ENCODE measurements around the gene DAB1. TPM values are rescaled to one million over a fixed set of nuclear protein-coding genes. Genes with fewer than 3 reads are reported as not detected.

DAB1 gene
- total RNA-seq, 1 experiment from 2014 or later = not detected

- DNase-seq (ENCODE audit: low read depth) = no peak
Measured at GRCh38 chr1:57024855-57025254, 399.0 kb downstream of the DAB1 start.

GRCh38 chr1:57024428-57024827 lies 399.4 kb downstream of the DAB1 start:
- DNase-seq (ENCODE audit: low read depth) = no peak

- DNase-seq (ENCODE audit: low read depth) = no peak
Measured at GRCh38 chr1:57020216-57020615, 403.6 kb downstream of the DAB1 start.

GRCh38 chr1:57019236-57019839 lies 404.5 kb downstream of the DAB1 start:
- DNase-seq (ENCODE audit: low read depth) = no peak

- no peak for DNase-seq (ENCODE audit: low read depth)
Measured at GRCh38 chr1:57018119-57018518, 405.7 kb downstream of the DAB1 start.

GRCh38 chr1:57017717-57018116 lies 406.1 kb downstream of the DAB1 start:
- DNase-seq (ENCODE audit: low read depth) = peak; percentile 8

DNA sequence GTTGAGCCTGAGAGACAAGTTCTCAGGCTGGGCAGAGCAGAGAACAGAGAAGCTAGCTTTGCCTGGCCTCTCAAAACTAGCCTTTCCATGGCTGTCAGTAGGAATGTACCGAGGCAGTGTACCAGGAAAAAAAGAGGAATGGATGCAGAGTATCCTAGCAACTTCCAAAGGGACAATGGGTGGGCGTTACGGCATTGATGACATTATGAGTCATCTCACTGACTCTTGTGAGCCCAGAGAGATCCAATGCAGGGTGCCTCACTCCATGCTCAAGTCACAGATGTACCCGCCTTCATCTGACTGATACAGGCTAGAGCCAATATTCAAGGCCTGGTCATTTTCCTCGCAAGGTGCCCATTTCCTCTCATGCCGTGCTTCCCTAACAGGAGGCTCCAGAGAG lies 406.7 kb downstream of the DAB1 start:
- peak; percentile 14 for DNase-seq (ENCODE audit: low read depth)

DNA sequence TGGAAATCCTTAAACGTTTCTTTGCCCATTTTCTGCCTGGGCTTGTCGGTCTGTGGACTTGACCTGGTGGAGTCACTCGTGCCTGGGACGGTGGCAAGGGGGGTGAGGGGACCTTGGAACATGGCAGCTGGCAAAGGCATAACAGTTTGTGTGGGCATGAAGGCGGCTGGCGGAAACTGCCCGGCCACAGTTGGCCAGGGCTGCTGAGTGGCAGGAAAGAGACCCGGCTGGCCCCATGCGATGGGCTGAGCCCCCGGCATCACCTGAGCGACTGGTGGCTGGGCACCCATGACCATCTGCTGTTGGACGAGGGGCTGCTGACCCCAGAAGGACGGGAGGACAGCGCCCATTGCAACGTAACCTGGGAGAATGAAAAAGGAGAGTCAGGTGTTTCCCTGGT lies 408.8 kb downstream of the DAB1 start:
- no peak for DNase-seq (ENCODE audit: low read depth)

GRCh38 chr1:57013522-57013921 lies 410.3 kb downstream of the DAB1 start:
- DNase-seq (ENCODE audit: low read depth) = no peak

- no peak for DNase-seq (ENCODE audit: low read depth)
Measured at GRCh38 chr1:57012315-57012714, 411.5 kb downstream of the DAB1 start.

DNA sequence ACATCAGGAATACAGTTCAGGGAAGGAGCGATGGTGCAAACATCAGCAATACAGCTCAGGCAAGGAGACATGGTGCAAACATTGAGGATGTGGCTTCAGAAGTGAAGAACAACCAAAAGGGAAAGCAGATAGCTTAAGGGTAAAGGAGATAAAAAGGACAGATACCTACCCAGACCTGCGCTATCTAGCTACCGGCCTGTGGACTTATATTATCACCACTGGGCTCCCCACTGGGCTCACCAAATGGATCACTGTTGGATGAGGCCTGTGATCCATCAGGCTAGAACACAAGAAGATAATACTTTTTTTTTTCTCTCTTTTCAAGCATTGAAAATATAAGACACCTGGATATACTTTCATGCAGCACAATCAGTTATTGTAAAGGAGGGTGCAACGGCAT lies 413.3 kb downstream of the DAB1 start:
- DNase-seq (ENCODE audit: low read depth) = no peak

GRCh38 chr1:57007948-57008347 lies 415.9 kb downstream of the DAB1 start:
- DNase-seq (ENCODE audit: low read depth) = no peak

- no peak for DNase-seq (ENCODE audit: low read depth)
Measured at GRCh38 chr1:57007472-57007871, 416.4 kb downstream of the DAB1 start.

DNA sequence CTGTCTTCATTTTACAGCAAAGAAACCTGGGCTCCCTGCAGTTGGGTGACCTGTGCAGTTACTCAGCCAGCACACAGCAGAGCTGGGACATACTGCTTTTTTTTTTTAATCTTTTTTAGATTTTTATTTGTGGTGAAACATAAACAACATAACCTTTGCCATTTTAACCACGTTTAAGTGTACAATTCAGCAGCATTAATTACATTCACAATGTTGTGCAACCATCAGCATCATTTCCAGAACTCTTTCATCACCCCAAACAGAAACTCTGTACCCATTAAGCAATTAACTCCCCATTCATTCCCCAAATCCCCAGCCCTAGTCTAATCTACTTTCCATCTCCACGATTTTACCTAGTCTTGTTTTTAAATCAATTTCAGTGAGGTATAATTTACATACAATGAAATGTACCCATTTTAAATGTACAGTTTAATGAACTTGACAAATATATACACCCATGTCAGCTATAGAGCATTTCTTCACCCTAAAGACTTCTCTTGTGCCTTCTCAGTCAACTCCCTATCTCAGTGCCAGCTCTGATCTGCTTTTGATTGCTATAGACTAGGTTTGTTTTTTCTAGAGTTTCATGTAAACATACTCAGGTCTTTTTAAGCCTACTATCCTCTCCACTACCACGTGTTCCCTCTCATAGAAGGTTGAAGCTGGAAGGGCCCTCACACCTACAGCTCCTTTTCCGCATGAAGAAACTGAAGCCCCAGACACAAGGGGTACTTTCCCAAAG lies 420.3 kb downstream of the DAB1 start:
- no peak for DNase-seq (ENCODE audit: low read depth)

GRCh38 chr1:56995414-56996100 lies 428.3 kb downstream of the DAB1 start:
- no peak for DNase-seq (ENCODE audit: low read depth)

- no peak for DNase-seq (ENCODE audit: low read depth)
Measured at GRCh38 chr1:56993475-56993874, 430.4 kb downstream of the DAB1 start.

- no peak for DNase-seq (ENCODE audit: low read depth)
Measured at GRCh38 chr1:56992318-56993125, 431.3 kb downstream of the DAB1 start.

GRCh38 chr1:56991576-56991975 lies 432.3 kb downstream of the DAB1 start:
- DNase-seq (ENCODE audit: low read depth) = no peak

GRCh38 chr1:56986397-56986796 lies 437.5 kb downstream of the DAB1 start:
- no peak for DNase-seq (ENCODE audit: low read depth)

GRCh38 chr1:56985857-56986256 lies 438.0 kb downstream of the DAB1 start:
- DNase-seq (ENCODE audit: low read depth) = no peak

- DNase-seq (ENCODE audit: low read depth) = no peak
Measured at GRCh38 chr1:56983484-56983883, 440.4 kb downstream of the DAB1 start.

Measured in Daoy (cell line).